H1 (cell line): Measurements from ENCODE around the gene TRMT6. TPM values are rescaled to one million over a fixed set of nuclear protein-coding genes. Genes with fewer than 3 reads are reported as not detected.

ENCODE experiments used
- CTCF ChIA-PET: fragments of 300-600 bp; sonication (Branson Sonifier 250); formaldehyde crosslinking; loops from one replicate; lab custom pipeline; 2021; ENCODE audit not compliant: partially characterized antibody; lab: Charles Lee
- POLR2A ChIA-PET: fragments of 300-600 bp; sonication (Branson Sonifier 250); formaldehyde crosslinking; loops from one replicate; lab custom pipeline; 2021; ENCODE audit warnings: inconsistent platforms; ENCODE audit not compliant: partially characterized antibody; lab: Charles Lee
- DNase-seq, 2 experiments: peaks; one replicate each; pipeline versions ENCODE4 v3.0.0 to v3.0.0-alpha.2; 2010 to 2022; ENCODE audit warnings: low spot score in 2 of 2, low read depth in 1 of 2, mixed read lengths in 1 of 2
- FAIRE-seq: peaks from 2 replicates; lab custom pipeline; 2011; peaks lifted over from hg19 to GRCh38; lab: Jason Lieb, UNC
- H2AFZ ChIP-seq: 2 replicates; pipeline ENCODE4 v1.8.1; 2012; ENCODE audit warnings: low read length, inconsistent platforms
- H2AK5ac ChIP-seq: 2 replicates; pipeline ENCODE4 v1.6.1; 2013; ENCODE audit warnings: low read depth, low read length
- H2BK120ac ChIP-seq: replicated peaks from 2 replicates; pipeline ENCODE3; 2013; ENCODE audit warnings: low read depth, low read length, inconsistent platforms
- H2BK12ac ChIP-seq: 2 replicates; pipeline ENCODE4 v1.6.1; 2013; ENCODE audit warnings: low read depth, low read length
- H2BK15ac ChIP-seq: 2 replicates; pipeline ENCODE4 v1.6.1; 2013; ENCODE audit warnings: low read length
- H2BK20ac ChIP-seq: 2 replicates; pipeline ENCODE4 v1.6.1; 2013; ENCODE audit warnings: low read length
- H2BK5ac ChIP-seq: 2 replicates; pipeline ENCODE4 v1.6.1; 2013; ENCODE audit warnings: low read depth, low read length
- H3K14ac ChIP-seq: 2 replicates; pipeline ENCODE4 v1.6.1; 2013; ENCODE audit warnings: inconsistent platforms; ENCODE audit not compliant: insufficient read length
- H3K18ac ChIP-seq: 2 replicates; pipeline ENCODE4 v1.6.1; 2013; ENCODE audit warnings: low read length; ENCODE audit errors: extremely low read depth
- H3K23ac ChIP-seq: 2 replicates; pipeline ENCODE4 v1.6.1; 2013; ENCODE audit warnings: inconsistent platforms; ENCODE audit not compliant: insufficient read length
- H3K23me2 ChIP-seq: 2 replicates; pipeline ENCODE4 v1.6.1; 2013; ENCODE audit warnings: low read depth, low read length
- H3K27ac ChIP-seq: 2 replicates; pipeline ENCODE4 v1.6.1; 2011; ENCODE audit warnings: low read depth, low read length, inconsistent platforms
- H3K27me3 ChIP-seq, 4 experiments: replicated peaks in 1 of 4; 1 replicate in 1 of 4; 2 replicates in 3 of 4; pipeline versions ENCODE4 v1.6.1 to v1.8.1; 2011 to 2013; ENCODE audit warnings: low read length in 3 of 4, mild to moderate bottlenecking in 3 of 4, inconsistent platforms in 2 of 4, mixed read lengths in 2 of 4, moderate library complexity in 1 of 4; ENCODE audit not compliant: control insufficient read depth in 3 of 4, insufficient read depth in 3 of 4; ENCODE audit errors: extremely low read depth in 1 of 4
- H3K36me3 ChIP-seq, 4 experiments: 2 replicates each; pipeline versions ENCODE4 v1.6.1 to v1.8.1; 2011 to 2013; ENCODE audit warnings: mild to moderate bottlenecking in 4 of 4, low read length in 3 of 4, moderate library complexity in 2 of 4, control low read depth in 1 of 4, inconsistent platforms in 1 of 4; ENCODE audit not compliant: insufficient read depth in 4 of 4, control insufficient read depth in 2 of 4
- H3K4ac ChIP-seq: replicated peaks from 2 replicates; pipeline ENCODE3; 2013; ENCODE audit warnings: low read length, low read depth, mixed read lengths, inconsistent platforms; ENCODE audit not compliant: insufficient read length
- H3K4me1 ChIP-seq, 4 experiments: replicated peaks in 1 of 4; 1 replicate in 1 of 4; 2 replicates in 3 of 4; pipeline versions ENCODE4 v1.6.1 to v1.8.1; 2011 to 2013; ENCODE audit warnings: low read length in 3 of 4, inconsistent platforms in 2 of 4, mixed read lengths in 1 of 4; ENCODE audit not compliant: insufficient read depth in 4 of 4, control insufficient read depth in 3 of 4
- H3K4me2 ChIP-seq, 2 experiments: 2 replicates each; pipeline versions ENCODE4 v1.6.1 to v1.8.1; 2011 to 2013; ENCODE audit warnings: low read depth in 2 of 2, low read length in 2 of 2, control low read depth in 1 of 2, inconsistent platforms in 1 of 2, mild to moderate bottlenecking in 1 of 2; ENCODE audit not compliant: insufficient read depth in 1 of 2
- H3K4me3 ChIP-seq, 4 experiments: fragments of 200-600, 300-600 bp in 1 of 4; sonication (generic), shearing (Covaris generic), sonication (Bioruptor Twin) in 1 of 4; 2 replicates each; pipeline versions ENCODE4 v1.5.1 to v1.8.1; 2011 to 2016; ENCODE audit warnings: low read length in 4 of 4, low read depth in 3 of 4, control low read depth in 2 of 4, inconsistent platforms in 2 of 4, mild to moderate bottlenecking in 2 of 4, mixed read lengths in 1 of 4, moderate library complexity in 1 of 4; ENCODE audit not compliant: insufficient read depth in 2 of 4; ENCODE audit errors: extremely low read depth in 1 of 4
- H3K56ac ChIP-seq: replicated peaks from 2 replicates; pipeline ENCODE3; 2013; ENCODE audit warnings: low read depth, mild to moderate bottlenecking, mixed read lengths, low read length, inconsistent platforms; ENCODE audit not compliant: insufficient read length
- H3K79me1 ChIP-seq: 2 replicates; pipeline ENCODE4 v1.6.1; 2013; ENCODE audit warnings: low read depth, low read length, control low read depth
- H3K79me2 ChIP-seq, 2 experiments: 2 replicates each; pipeline versions ENCODE4 v1.6.1 to v1.8.1; 2012 to 2013; ENCODE audit warnings: low read length in 2 of 2, mild to moderate bottlenecking in 2 of 2, inconsistent platforms in 1 of 2; ENCODE audit not compliant: insufficient read depth in 2 of 2, control insufficient read depth in 1 of 2
- H3K9ac ChIP-seq, 4 experiments: replicated peaks in 1 of 4; 1 replicate in 1 of 4; 2 replicates in 3 of 4; pipeline versions ENCODE4 v1.6.1 to v1.8.1; 2011 to 2013; ENCODE audit warnings: low read depth in 3 of 4, low read length in 3 of 4, control low read depth in 2 of 4, mild to moderate bottlenecking in 2 of 4, moderate library complexity in 2 of 4, inconsistent platforms in 1 of 4; ENCODE audit errors: extremely low read depth in 1 of 4
- H3K9me3 ChIP-seq, 2 experiments: 2 replicates each; pipeline versions ENCODE4 v1.6.1 to v1.8.1; 2012 to 2013; ENCODE audit warnings: mild to moderate bottlenecking in 2 of 2, moderate library complexity in 2 of 2, control low read depth in 1 of 2, inconsistent platforms in 1 of 2, low read depth in 1 of 2, low read length in 1 of 2, mixed read lengths in 1 of 2; ENCODE audit not compliant: insufficient read depth in 2 of 2
- H4K20me1 ChIP-seq, 2 experiments: replicated peaks in 1 of 2; 2 replicates each; pipeline versions ENCODE3 to v1.8.1; 2011 to 2013; ENCODE audit warnings: inconsistent platforms in 2 of 2, low read length in 2 of 2, mild to moderate bottlenecking in 1 of 2; ENCODE audit not compliant: insufficient read depth in 2 of 2, control insufficient read depth in 1 of 2
- H4K5ac ChIP-seq: 2 replicates; pipeline ENCODE4 v1.6.1; 2013; ENCODE audit warnings: low read length, low read depth, mixed read lengths, inconsistent platforms; ENCODE audit not compliant: insufficient read length
- H4K8ac ChIP-seq: 2 replicates; pipeline ENCODE4 v1.8.0; 2013; ENCODE audit warnings: mild to moderate bottlenecking, moderate library complexity, low read length, inconsistent platforms; ENCODE audit not compliant: insufficient read depth; ENCODE audit errors: extremely low read depth
- H4K91ac ChIP-seq: replicated peaks from 2 replicates; pipeline ENCODE3; 2013; ENCODE audit warnings: low read length, mixed read lengths, inconsistent platforms; ENCODE audit not compliant: insufficient read length
- ATF2 ChIP-seq: IDR thresholded peaks from 2 replicates; pipeline ENCODE4 v1.6.1; 2012; ENCODE audit warnings: low read length, inconsistent platforms
- BACH1 ChIP-seq: IDR thresholded peaks from 2 replicates; pipeline ENCODE4 v1.6.1; 2012; ENCODE audit warnings: low read length, improper control_type of control experiment
- MAFK ChIP-seq: IDR thresholded peaks from 2 replicates; pipeline ENCODE4 v1.6.1; 2012; ENCODE audit warnings: low read depth, mild to moderate bottlenecking, improper control_type of control experiment, low read length
- SIX5 ChIP-seq: IDR thresholded peaks from 2 replicates; pipeline ENCODE4 v1.6.1; 2011; ENCODE audit warnings: mild to moderate bottlenecking, low read depth, low read length
- polyA plus RNA-seq, 7 experiments: library from polyadenylated mRNA; depleted of rRNA in 3 of 7; stranded (reverse) in 5 of 7; unstranded in 2 of 7; fragments of >200 nt in 5 of 7; fragments of 200-250 nt in 2 of 7; gene quantifications; 1 replicate in 5 of 7; 2 replicates in 1 of 7; 4 replicates in 1 of 7; pipeline versions ENCODE4 v1.2.1 to v1.2.3, GENCODE V29; 2011 to 2013; ENCODE audit warnings: missing spikeins in 2 of 7, mixed read lengths in 2 of 7
- total RNA-seq: library from RNA; stranded (reverse); fragmentation: NEBNext Ultra II Directional; extraction: Animal tissue kit (Norgen Biotek cat#: 25700); gene quantifications from 2 replicates; pipeline ENCODE4 v1.2.1, GENCODE V29; 2021

TRMT6 gene
- total and polyA plus RNA-seq, 2 of the 8 experiments (the other 6 are each of a cell fraction or from before 2014, with no cell fraction given): 6.9 to 23.3 TPM

DNA sequence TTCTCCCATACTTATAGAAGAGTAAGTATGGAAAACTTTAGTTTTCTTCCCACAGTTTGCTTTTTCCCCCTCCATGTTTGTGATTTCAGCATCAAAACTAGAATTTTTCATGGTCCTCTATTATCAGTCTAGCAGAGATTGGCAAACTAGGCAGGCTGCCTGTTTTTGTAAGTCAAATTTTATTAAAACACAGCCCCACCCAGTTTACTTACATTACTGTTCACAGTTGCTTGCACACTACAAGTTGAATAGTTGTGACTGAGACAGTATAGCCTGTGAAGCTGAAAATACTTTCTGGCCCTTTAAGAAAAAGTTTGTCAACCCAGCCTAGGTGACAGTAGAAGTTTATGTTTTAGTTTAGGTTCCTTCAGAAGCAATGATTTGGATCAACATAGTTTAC is 19.6 kb upstream of the TRMT6 start:
- H3K4ac ChIP-seq: no peak overlapping the region
- H2BK20ac ChIP-seq: no peak overlapping the region
- peaks cover 0 to 51% (median 23%) of the 10 kb centered on the region in 4 experiments; a peak in 6 of 8 replicates for H3K36me3 ChIP-seq
- no peak overlapping the region for H3K23ac ChIP-seq
- H3K79me2 ChIP-seq: no peaks in the 10 kb centered on the region
- no peak overlapping the region for H3K9ac ChIP-seq
- ChIA-PET POLR2A (interaction anchor here (1.0 to 1.5 kb wide), 2 partner anchors 8 to 133 kb away, joined by 3 read pairs; no protein-coding TSS in a partner anchor), CTCF (no interaction called here)
- no peak overlapping the region for H2BK12ac ChIP-seq
- FAIRE-seq (no peak), DNase-seq (no peak)
- H3K56ac ChIP-seq: no peak overlapping the region
- no peak overlapping the region for H2AFZ ChIP-seq
- no peak overlapping the region for H2BK5ac ChIP-seq
- H3K14ac ChIP-seq: no peak overlapping the region
- peaks cover 13 to 58% (median 34%) of the 10 kb centered on the region in 4 experiments for H3K27me3 ChIP-seq
- no peak overlapping the region for H3K4me3 ChIP-seq
- H3K9me3 ChIP-seq: no peaks in the 10 kb centered on the region
- H3K27ac ChIP-seq: no peak overlapping the region
- no peaks in the 10 kb centered on the region for H3K79me1 ChIP-seq
- TF ChIP-seq BACH1 (no peak), ATF2 (no peak), MAFK (no peak), SIX5 (no peak)
- peaks cover 30 to 33% of the 10 kb centered on the region in 2 experiments for H4K20me1 ChIP-seq
- no peak overlapping the region for H4K8ac ChIP-seq
- H3K23me2 ChIP-seq: no peaks in the 10 kb centered on the region
- H3K18ac ChIP-seq: no peak overlapping the region
- no peak overlapping the region for H4K5ac ChIP-seq
- no peak overlapping the region for H2BK15ac ChIP-seq
- H2BK120ac ChIP-seq: no peak overlapping the region
- H2AK5ac ChIP-seq: no peak overlapping the region
- peaks cover 0 to 14% (median 4%) of the 10 kb centered on the region in 4 experiments; a peak in 2 of 7 replicates for H3K4me1 ChIP-seq
- H3K4me2 ChIP-seq: no peak overlapping the region
- H4K91ac ChIP-seq: no peak overlapping the region
